Occipital lobe (tissue), 2 donors: Measurements from ENCODE around the gene C21orf58. TPM values are rescaled to one million over a fixed set of nuclear protein-coding genes. Genes with fewer than 3 reads are reported as not detected.

Source experiments
- DNase-seq: peaks from one replicate; lab custom pipeline; 2025; lab: John Stamatoyannopoulos, UW
- total RNA-seq: library from RNA; depleted of rRNA; stranded (reverse); fragments of >200 nt; gene quantifications from one replicate; pipeline ENCODE4 v1.2.3, GENCODE V29; 2014

C21orf58 gene
- total RNA-seq, 1 donor from 2014 or later = 3.0 TPM

DNA sequence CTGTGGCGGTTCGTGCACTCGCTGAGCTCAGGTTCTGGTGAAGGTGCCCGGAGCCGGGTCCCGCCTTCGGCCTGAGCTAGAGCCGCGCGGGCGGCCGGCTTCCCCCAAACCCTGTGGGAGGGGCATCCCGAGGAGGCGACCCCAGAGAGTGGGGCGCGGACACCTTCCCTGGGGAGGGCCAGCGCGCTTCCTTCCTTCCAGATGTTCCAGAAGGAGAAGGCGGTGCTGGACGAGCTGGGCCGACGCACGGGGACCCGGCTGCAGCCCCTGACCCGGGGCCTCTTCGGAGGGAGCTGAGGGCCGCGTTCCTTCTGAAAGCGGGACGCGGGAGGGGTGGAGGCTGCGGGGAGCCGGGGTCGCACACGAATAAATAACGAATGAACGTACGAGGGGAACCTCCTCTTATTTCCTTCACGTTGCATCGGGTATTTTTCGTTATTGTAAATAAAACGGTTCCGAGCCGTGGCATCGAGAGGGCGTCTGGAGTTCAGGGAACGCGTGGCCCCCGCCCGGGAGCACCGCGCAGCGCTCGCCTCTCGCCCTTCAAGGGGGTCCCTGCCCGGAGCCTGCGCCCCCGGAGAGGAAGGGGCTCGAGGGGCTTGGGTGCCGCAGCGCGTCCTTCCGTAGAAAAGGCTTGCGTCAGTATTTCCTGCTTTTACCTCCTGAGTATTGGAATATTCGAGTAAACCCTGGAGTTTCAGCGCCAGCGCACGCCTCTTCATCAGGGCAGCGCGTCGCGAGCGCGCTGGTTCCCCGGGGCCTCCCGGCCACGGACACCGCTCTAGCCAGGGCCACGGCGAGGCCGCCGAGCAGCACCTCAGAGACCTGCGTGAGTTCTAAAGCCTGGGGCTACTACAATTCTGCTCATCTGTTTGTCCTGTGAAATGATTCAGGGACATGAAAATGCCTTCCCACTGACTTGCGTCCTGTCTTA lies 26.1 kb downstream of the C21orf58 start:
- DNase-seq = no peak

DNA sequence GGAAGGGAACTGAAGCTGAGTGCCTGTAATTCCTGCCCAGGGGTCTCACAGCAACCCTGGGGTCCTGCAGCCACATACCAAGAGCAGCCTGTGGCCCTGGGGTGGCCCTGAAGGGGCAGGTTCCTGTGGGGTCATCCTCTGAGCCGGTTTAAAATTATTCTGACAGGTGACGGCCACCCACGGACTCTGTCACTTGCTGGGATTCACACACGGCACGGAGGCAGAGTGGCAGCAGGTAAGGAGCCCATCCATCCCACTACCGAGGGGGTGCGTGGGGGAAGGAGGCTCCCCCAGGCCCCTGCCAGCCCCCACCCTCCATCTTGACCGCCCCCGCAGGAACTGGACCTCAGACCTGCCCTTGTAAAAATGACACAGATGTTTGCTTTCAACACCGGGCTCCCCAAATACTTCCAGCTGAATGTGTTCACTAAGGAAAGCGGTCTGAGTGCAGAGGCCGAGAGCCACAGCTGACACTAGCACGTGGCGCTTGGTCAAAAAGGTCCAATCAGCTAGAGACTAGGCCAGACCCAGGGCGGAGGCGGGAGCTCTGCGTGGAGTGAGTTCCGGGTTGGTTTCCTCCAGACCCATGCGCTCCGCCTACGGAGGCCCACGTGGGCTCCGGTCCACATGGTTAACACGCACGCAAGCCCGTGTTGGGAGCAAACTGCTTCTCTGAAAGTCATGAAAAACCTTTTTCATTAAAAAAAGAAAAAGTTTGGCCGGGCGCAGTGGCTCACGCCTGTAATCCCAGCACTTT lies 27.5 kb downstream of the C21orf58 start:
- peak; percentile 16 for DNase-seq

DNA sequence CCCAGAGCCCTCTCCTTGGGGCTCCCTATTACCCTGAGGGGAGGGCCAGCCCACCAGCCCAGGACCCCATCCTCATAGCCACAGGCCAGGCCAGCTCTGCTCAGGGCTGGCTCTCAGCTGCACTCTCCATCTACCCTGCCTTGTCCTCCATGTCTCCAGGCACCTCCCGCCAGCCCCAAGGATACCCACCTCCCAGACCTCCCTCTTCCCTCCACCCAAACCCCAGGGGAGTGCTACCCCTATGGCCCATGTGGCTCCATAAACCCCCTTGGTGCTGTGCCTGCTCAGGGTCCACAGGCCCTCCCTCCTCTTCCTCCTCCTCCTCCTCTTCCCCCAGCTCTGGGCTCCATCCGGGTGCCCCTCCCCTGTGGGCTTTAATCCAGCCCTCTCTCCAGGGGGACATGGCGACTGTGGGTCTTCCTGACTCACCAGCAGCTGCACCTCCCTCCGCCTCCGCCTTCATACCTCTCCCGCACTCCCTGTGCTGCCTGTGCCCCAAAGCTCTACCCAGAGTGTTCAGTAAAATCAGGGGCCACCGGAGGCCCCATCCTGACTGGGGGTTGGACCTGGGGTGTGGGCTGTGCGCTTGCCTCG lies 28.4 kb downstream of the C21orf58 start:
- no peak for DNase-seq

GRCh38 chr21:46294647-46295176 lies 29.0 kb downstream of the C21orf58 start:
- DNase-seq = no peak

- DNase-seq = no peak
Observed at GRCh38 chr21:46291561-46291960, 32.1 kb downstream of the C21orf58 start.

GRCh38 chr21:46289655-46290179 lies 34.0 kb downstream of the C21orf58 start:
- no peak for DNase-seq

GRCh38 chr21:46287541-46287940 lies 36.1 kb downstream of the C21orf58 start:
- no peak for DNase-seq

DNA sequence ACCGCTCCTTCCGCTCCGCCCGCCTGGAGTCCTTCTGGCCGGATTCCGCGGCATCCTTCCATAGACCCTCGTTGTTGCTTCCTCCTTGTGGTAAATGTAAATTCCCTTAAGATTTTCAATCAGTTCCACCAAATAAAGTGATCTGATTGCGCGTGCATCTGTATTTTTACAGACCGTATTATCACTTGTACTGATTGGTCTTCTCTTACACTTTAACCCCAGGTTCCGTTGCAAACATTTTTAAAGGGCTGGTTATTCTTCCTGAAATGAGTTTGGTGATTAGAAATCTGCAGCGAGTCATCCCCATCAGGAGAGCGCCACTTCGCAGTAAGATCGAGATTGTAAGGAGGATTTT lies 37.0 kb downstream of the C21orf58 start:
- no peak for DNase-seq

GRCh38 chr21:46285761-46286647 lies 37.7 kb downstream of the C21orf58 start, which contains the start of gene YBEY:
TSS of gene YBEY (plus strand) at chr21:46286342. CDS start at chr21:46286914, 572 bp downstream.
- peak; percentile 89 for DNase-seq

DNA sequence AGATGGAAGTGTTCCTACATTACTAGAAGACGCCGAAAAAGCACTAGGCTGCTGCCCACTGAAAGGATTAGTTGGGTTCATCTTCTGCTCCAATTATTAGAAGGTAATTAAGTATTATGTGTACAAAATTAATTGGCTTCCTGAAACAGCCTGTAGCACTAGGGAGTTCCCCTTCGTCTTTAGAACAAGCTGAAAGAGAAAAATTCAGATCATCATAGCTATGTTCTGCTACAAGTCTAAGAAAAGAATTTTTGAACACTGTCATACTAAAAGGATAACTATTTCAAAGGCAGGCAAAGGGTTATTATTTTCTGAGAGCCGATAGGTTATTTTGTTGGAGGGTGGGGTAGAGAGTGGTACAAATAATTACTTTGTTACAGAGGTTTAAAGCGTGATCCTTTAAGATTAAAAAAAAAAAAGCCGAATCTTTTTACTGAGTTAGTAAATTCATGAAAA lies 38.4 kb downstream of the C21orf58 start, which contains the start of gene MCM3AP:
MCM3AP (minus strand) TSS at position 406 of the 456 bp plus-strand sequence; CDS start at position 81, 325 bp downstream.
- DNase-seq = no peak

DNA sequence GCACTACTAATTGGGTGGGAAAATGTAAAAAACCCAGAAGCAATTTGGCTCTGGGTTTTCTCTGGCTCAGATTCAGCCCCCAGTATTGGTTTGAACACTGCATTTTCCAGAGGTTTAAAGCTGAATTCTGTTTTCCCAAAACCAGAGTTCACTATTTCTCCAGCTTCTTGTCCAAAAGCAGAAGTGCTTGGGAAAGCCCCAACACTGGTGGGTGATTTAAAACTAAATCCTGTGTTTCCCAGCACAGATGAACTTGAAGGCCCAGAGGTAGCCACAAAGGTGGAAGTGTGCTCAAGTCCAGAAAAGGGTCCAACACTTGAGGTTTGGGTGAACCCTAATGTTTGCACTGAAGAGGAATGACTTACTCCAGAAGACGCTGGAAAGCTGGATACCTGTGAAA lies 38.9 kb downstream of the C21orf58 start:
- no peak for DNase-seq

- DNase-seq = no peak
Observed at GRCh38 chr21:46284077-46284644, 39.5 kb downstream of the C21orf58 start.

- no peak for DNase-seq
Observed at GRCh38 chr21:46274797-46275390, 48.8 kb downstream of the C21orf58 start.

DNA sequence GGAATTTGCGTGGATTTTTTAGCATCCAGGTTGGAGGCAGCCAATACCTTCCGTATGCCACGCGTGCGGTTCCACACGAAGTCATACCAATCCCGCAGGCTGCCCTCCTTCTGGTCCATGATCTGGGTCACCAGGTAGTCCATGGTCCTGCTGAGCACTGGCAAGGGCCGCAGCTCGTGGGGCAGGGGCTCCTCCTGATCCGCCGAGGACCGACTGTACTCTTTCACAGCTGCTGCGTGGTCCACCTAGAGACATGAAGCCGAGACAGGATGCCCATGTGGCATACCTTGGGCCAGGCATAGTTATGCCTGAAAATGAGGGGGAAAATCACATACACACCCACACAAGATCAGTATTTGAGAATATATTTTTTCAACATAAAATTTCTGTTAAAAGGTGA lies 50.3 kb downstream of the C21orf58 start:
- DNase-seq = no peak

DNA sequence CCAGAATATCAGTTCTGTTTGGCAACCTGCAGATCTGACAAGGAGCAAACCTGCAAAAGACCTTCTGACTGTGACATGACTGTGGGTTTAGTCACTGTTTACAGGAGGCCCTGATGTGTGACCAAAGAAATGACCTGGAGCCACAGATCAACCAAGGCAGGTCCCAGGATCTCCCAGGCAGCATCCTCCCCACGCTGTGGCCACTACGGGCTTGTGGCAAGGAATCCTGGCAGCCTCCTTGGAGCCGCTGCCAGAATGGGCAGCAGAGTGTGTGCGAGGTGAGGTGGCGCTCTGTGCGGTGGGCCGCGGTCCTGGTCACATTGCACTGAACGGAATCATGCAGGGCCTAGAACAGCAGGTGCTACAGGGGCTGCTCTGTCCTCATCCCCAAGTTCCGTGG lies 54.2 kb downstream of the C21orf58 start:
- DNase-seq = no peak

DNA sequence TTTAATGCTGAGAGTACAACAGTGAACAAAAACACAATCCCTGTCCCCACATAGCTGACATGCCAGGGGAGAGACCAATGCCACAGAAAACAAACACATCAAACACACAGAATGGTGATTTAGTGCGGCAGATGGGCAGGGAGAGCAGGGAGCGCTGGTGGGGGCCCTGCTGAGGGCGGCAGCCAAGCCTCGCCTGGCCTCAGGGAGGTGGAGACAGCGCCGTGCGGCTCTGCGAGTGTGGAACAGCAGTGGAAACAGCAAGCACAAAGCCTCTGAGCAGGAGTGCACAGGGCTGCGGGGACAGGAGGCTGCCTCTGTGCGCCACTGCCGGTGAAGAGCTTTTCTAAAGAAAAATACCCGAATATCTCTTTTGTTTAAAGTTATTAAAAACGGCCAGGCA lies 55.3 kb downstream of the C21orf58 start:
- DNase-seq = no peak

DNA sequence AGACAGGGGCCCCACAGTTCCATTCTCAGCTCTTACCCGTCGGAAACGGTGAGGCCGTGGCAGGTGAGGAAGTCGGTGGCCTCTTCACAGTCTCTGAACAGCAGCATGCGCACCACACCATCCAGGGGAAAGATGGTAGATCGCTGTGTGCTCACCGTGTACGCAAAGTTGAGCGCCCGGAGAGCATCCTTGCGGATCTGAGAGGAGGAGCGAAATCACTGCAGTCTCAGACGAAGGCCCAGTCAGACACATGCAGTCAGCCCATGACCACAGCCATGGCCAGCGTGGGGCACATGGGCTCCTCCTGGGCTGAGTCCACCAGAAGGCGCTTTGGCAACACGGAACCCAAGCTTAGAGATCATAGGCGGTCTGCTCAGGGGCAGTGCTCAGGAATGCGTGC lies 56.7 kb downstream of the C21orf58 start:
- DNase-seq = no peak

DNA sequence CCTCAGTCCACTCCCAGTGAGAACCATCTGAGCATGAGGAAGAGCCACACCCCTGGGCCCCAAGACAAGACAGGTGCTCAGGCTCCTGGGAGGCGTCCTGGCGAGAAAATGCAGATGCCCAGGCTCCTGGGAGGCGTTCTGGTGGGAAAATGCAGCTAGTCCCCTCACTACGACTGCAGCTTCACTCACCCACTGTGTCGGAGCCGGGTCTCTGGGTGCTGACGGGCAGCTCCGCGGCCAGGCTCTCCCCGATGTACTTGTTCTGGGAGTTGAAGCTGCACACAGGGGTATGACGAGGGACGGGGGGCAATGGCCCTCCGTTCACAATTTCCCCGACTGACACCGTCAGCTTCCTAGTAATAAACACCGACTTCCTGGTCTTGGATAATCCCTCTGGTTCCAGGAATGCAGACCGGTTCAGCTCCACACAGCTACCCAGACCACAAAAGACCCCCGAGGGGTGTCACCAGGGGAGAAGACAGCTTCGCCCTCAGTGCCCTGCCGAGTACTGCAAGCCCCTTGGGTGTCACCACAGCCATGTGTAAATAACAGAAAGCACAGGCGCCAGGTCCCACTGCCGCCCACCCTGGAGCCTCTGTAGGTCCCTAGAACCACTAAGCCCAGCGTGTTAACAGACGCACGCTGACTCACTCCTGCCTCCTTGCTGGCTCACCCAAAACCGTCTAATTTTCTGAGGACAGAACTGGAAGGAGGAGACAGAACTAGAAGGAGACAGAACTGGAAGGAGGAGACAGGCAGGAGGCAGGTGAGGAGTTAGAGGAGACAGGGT lies 57.7 kb downstream of the C21orf58 start:
- no peak for DNase-seq

GRCh38 chr21:46264690-46265144 lies 59.0 kb downstream of the C21orf58 start:
- no peak for DNase-seq
